Measurements from ENCODE around the gene PCBP4. TPM values are rescaled to one million over a fixed set of nuclear protein-coding genes. Genes with fewer than 3 reads are reported as not detected.

PCBP4 gene
- total RNA-seq (10 to 100 TPM; 12.1 to 21.1 (median 15.0) TPM), polyA plus RNA-seq (10 to 100 TPM in 1 of 2 donors, 1 to 10 TPM in 1; 8.0 to 10.8 TPM), total RNA-seq (12.0 reads per million, percentile 39 among the genes with 10 or more reads in this experiment)

DNA sequence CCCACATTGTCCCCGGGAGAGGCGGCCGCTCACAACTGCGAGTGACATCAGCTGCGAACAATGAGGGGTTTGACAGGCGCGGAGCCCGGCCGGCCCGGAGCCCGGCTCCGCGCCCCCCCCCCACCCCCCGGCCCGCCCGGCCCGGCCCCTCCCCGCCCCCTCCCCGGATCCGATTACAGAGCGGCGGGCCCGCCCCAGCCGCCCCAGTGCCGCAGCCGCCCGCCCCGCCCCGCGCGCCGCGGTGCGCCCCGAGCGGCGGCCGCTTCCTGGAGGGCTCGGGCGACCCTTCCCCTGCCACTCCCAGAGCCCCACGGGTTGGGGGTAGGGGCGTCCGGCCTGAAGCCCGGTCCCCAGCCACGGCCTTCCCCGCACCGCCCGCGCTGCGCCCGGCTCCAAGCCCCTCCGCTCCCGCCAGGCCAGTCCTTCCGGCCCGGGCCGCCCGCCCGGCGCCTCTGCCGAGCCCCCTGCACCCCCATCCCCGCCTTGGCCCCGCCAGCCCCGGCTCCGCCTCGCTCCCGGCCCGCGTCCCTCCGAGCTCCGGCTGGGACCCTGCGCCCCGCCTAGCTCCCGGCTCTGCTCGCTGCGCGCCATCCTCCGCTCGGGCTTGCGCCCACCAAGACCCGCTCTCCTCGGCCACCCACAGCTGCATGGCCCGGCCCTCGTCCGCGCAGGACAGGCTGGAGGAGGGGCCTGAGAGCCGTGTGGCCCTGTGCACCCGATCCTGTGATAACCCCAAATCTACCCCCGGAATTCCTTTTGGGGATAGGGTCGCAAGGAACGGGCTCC, at the start of gene PCBP4:
PCBP4 (minus strand) TSS at position 71 of the 786 bp plus-strand sequence. CDS start 6,214 bp downstream, outside the sequence.
- Mint-ChIP-seq H3K27me3 (peaks cover 0 to 10% (median 0%) of the 10 kb centered on the region in 5 donors), H3K27ac (peak within 1 kb of the TSS; percentile 36 to 80 (median 66)), H3K4me3 (peak within 1 kb of the TSS; percentile 77 to 95 (median 86)), H3K9me3 (no peaks in the 10 kb centered on the region), H3K36me3 (peaks cover 0 to 3% (median 0%) of the 10 kb centered on the region in 5 donors), H3K4me1 (peaks cover 23 to 48% (median 25%) of the 10 kb centered on the region in 7 donors)
- DNase-seq (peak in 5 of 9 donors; percentile 17 to 61 (median 31)), ATAC-seq (peak; percentile 79)
- H3K27me3 ChIP-seq (ENCODE audit: control insufficient read depth in 2 of 2, insufficient read depth in 2 of 2, low read length in 2 of 2): no peaks in the 10 kb centered on the region
- intact Hi-C loops (cut with micrococcal nuclease): loop anchor here in 1 of 2 donors (1.0 kb wide), 1 partner anchor 25 kb away; the partner anchor contains the start of gene PARP3
- peak within 1 kb of the TSS; percentile 70 for H3K4me3 ChIP-seq (ENCODE audit: low read length)
- CTCF ChIA-PET: no interaction called here
- POLR2A ChIA-PET: interaction anchor here (0.9 to 3.6 kb wide), 7 partner anchors 9 to 27 kb away, joined by 3 to 16 read pairs (median 3); partner anchors contain the start of genes ACY1, PARP3 and RRP9
- H3K4me1 ChIP-seq (ENCODE audit: control insufficient read depth in 2 of 2, insufficient read depth in 2 of 2, low read length in 2 of 2): peaks cover 7 to 9% of the 10 kb centered on the region in 2 donors
- H3K36me3 ChIP-seq (ENCODE audit: control insufficient read depth in 2 of 3, insufficient read depth in 3 of 3, low read length in 3 of 3): no peaks in the 10 kb centered on the region
- H3K27ac ChIP-seq (ENCODE audit: low read depth, low read length): peak within 1 kb of the TSS; percentile 75
- H3K9me3 ChIP-seq (ENCODE audit: control insufficient read depth in 2 of 3, low read length in 3 of 3): no peaks in the 10 kb centered on the region

DNA sequence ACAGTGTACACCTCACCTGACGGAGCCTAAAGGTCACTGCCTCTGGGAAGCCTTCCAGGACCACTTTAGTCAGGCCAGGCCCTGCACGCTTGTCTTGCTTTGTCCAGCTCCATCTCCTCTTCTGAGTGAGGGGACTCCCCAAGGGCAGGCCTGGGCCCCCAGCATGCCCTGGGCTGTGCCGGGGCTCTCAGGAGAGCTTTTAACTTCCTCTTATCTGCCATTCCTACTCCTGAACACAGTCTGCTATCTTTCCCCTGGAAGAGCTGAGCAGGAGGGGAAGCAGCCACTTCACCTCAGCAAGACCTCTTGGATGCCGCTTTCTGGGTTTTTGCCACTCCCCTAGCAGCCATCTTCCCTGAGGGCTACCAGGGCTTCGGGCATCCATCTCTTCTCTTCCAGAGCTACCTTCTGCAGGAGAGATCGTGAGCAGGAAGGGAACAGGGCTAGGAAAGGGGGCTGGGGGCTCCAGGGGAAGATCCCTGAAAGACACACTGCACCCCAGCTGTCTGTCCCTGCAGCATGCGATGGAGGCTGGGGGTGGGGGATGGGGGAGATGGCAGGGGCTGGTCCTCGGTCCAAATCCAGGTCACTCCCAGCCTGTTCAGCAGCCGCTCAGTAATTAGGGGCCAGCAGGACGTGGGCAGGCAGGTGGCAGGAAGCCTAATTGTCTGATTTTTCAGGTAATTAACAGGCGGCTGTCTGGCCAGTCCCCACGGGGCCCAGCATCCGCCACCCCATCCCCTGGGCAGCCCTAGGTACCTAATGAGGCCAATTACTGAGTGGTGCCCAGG, 48.4 kb upstream of the PCBP4 start:
- Histone ChIP-seq H3K27me3 (ENCODE audit: control insufficient read depth in 2 of 2, insufficient read depth in 2 of 2, low read length in 2 of 2) (no peaks in the 10 kb centered on the region), H3K27ac (ENCODE audit: low read depth, low read length) (no peak overlapping the region), H3K4me1 (ENCODE audit: control insufficient read depth in 2 of 2, insufficient read depth in 2 of 2, low read length in 2 of 2) (no peaks in the 10 kb centered on the region), H3K9me3 (ENCODE audit: control insufficient read depth in 2 of 3, low read length in 3 of 3) (no peaks in the 10 kb centered on the region), H3K36me3 (ENCODE audit: control insufficient read depth in 2 of 3, insufficient read depth in 3 of 3, low read length in 3 of 3) (no peaks in the 10 kb centered on the region), H3K4me3 (ENCODE audit: low read length) (no peak overlapping the region)
- Mint-ChIP-seq H3K4me3 (no peak overlapping the region), H3K4me1 (no peaks in the 10 kb centered on the region), H3K27ac (peak overlapping the region in 1 of 9 donors; percentile 72), H3K36me3 (peaks cover 0 to 4% (median 0%) of the 10 kb centered on the region in 5 donors), H3K9me3 (peaks cover 0 to 2% (median 0%) of the 10 kb centered on the region in 11 donors), H3K27me3 (no peaks in the 10 kb centered on the region)
- no peak for DNase-seq
- ChIA-PET CTCF (interaction anchor here (0.6 to 1.5 kb wide), 3 partner anchors 37 to 444 kb away, joined by 4 to 5 read pairs (median 4); partner anchors contain the start of gene DUSP7), POLR2A (no interaction called here)
- ATAC-seq: no peak
- intact Hi-C loops (cut with micrococcal nuclease): no loop called here

- CTCF ChIA-PET: interaction anchor here (1.1 to 1.8 kb wide), 2 partner anchors 12 to 38 kb away, joined by 5 read pairs; no protein-coding TSS in a partner anchor
These were observed 47.4 kb upstream of the PCBP4 start for GRCh38 chr3:52014613-52015012.

GRCh38 chr3:52013802-52014598, 46.7 kb upstream of the PCBP4 start:
- intact Hi-C loops (cut with micrococcal nuclease): no loop called here
- no peak for ATAC-seq
- H3K27ac Mint-ChIP-seq: no peak overlapping the region
- Histone ChIP-seq H3K9me3 (ENCODE audit: control insufficient read depth in 2 of 3, low read length in 3 of 3) (no peaks in the 10 kb centered on the region), H3K27ac (ENCODE audit: low read depth, low read length) (no peak overlapping the region), H3K4me3 (ENCODE audit: low read length) (no peak overlapping the region), H3K4me1 (ENCODE audit: control insufficient read depth in 2 of 2, insufficient read depth in 2 of 2, low read length in 2 of 2) (no peaks in the 10 kb centered on the region), H3K27me3 (ENCODE audit: control insufficient read depth in 2 of 2, insufficient read depth in 2 of 2, low read length in 2 of 2) (no peaks in the 10 kb centered on the region), H3K36me3 (ENCODE audit: control insufficient read depth in 2 of 3, insufficient read depth in 3 of 3, low read length in 3 of 3) (no peaks in the 10 kb centered on the region)
- H3K4me1 Mint-ChIP-seq: peaks cover 0 to 1% (median 0%) of the 10 kb centered on the region in 7 donors
- H3K27me3 Mint-ChIP-seq: peaks cover 0 to 3% (median 0%) of the 10 kb centered on the region in 5 donors
- DNase-seq: no peak
- ChIA-PET POLR2A (interaction anchor here (0.6 kb wide), 1 partner anchor 8 kb away, joined by 3 read pairs; no protein-coding TSS in a partner anchor), CTCF (interaction anchor here (0.6 to 2.0 kb wide), 3 partner anchors 11 to 135 kb away, joined by 3 to 5 read pairs (median 5); no protein-coding TSS in a partner anchor)
- H3K4me3 Mint-ChIP-seq: no peak overlapping the region
- H3K36me3 Mint-ChIP-seq: peaks cover 0 to 4% (median 0%) of the 10 kb centered on the region in 5 donors
- H3K9me3 Mint-ChIP-seq: peaks cover 0 to 2% (median 0%) of the 10 kb centered on the region in 11 donors

More at GRCh38 chr3:52014613-52015012, 47.4 kb upstream of the PCBP4 start:
- intact Hi-C loops (cut with micrococcal nuclease): no loop called here
- ATAC-seq (no peak), DNase-seq (no peak)
- Histone ChIP-seq H3K4me3 (ENCODE audit: low read length) (no peak overlapping the region), H3K27me3 (ENCODE audit: control insufficient read depth in 2 of 2, insufficient read depth in 2 of 2, low read length in 2 of 2) (no peaks in the 10 kb centered on the region), H3K27ac (ENCODE audit: low read depth, low read length) (no peak overlapping the region), H3K4me1 (ENCODE audit: control insufficient read depth in 2 of 2, insufficient read depth in 2 of 2, low read length in 2 of 2) (no peaks in the 10 kb centered on the region), H3K9me3 (ENCODE audit: control insufficient read depth in 2 of 3, low read length in 3 of 3) (no peaks in the 10 kb centered on the region), H3K36me3 (ENCODE audit: control insufficient read depth in 2 of 3, insufficient read depth in 3 of 3, low read length in 3 of 3) (no peaks in the 10 kb centered on the region)
- H3K4me1 Mint-ChIP-seq: no peaks in the 10 kb centered on the region
- no peak overlapping the region for H3K4me3 Mint-ChIP-seq
- POLR2A ChIA-PET: no interaction called here
- peaks cover 0 to 4% (median 0%) of the 10 kb centered on the region in 5 donors for H3K36me3 Mint-ChIP-seq
- peaks cover 0 to 3% (median 0%) of the 10 kb centered on the region in 5 donors for H3K27me3 Mint-ChIP-seq
- peaks cover 0 to 2% (median 0%) of the 10 kb centered on the region in 11 donors for H3K9me3 Mint-ChIP-seq
- H3K27ac Mint-ChIP-seq: no peak overlapping the region

GRCh38 chr3:52012699-52013098, 45.4 kb upstream of the PCBP4 start:
- no peaks in the 10 kb centered on the region for H3K27me3 ChIP-seq (ENCODE audit: control insufficient read depth in 2 of 2, insufficient read depth in 2 of 2, low read length in 2 of 2)
- H3K9me3 ChIP-seq (ENCODE audit: control insufficient read depth in 2 of 3, low read length in 3 of 3): no peaks in the 10 kb centered on the region
- ChIA-PET CTCF (interaction anchor here (1.0 to 2.0 kb wide), 2 partner anchors 11 to 12 kb away, joined by 3 to 5 read pairs; no protein-coding TSS in a partner anchor), POLR2A (no interaction called here)
- H3K4me3 ChIP-seq (ENCODE audit: low read length): no peak overlapping the region
- DNase-seq (no peak), ATAC-seq (no peak)
- Mint-ChIP-seq H3K4me3 (no peak overlapping the region), H3K4me1 (peaks cover 0 to 1% (median 0%) of the 10 kb centered on the region in 7 donors), H3K9me3 (peaks cover 0 to 2% (median 0%) of the 10 kb centered on the region in 11 donors), H3K27ac (no peak overlapping the region), H3K36me3 (peaks cover 0 to 4% (median 0%) of the 10 kb centered on the region in 5 donors), H3K27me3 (peaks cover 0 to 3% (median 0%) of the 10 kb centered on the region in 5 donors)
- H3K36me3 ChIP-seq (ENCODE audit: control insufficient read depth in 2 of 3, insufficient read depth in 3 of 3, low read length in 3 of 3): no peaks in the 10 kb centered on the region
- no peak overlapping the region for H3K27ac ChIP-seq (ENCODE audit: low read depth, low read length)
- intact Hi-C loops (cut with micrococcal nuclease): no loop called here
- no peaks in the 10 kb centered on the region for H3K4me1 ChIP-seq (ENCODE audit: control insufficient read depth in 2 of 2, insufficient read depth in 2 of 2, low read length in 2 of 2)

Data from naive thymus-derived CD4-positive, alpha-beta T cell (primary cell).